ELR (cell line): ENCODE results near the gene UNCX.

ENCODE experiments used
- DNase-seq: peaks from one replicate; pipeline ENCODE4 v3.0.0-alpha.2; 2015; ENCODE audit warnings: low read depth

UNCX gene

DNA sequence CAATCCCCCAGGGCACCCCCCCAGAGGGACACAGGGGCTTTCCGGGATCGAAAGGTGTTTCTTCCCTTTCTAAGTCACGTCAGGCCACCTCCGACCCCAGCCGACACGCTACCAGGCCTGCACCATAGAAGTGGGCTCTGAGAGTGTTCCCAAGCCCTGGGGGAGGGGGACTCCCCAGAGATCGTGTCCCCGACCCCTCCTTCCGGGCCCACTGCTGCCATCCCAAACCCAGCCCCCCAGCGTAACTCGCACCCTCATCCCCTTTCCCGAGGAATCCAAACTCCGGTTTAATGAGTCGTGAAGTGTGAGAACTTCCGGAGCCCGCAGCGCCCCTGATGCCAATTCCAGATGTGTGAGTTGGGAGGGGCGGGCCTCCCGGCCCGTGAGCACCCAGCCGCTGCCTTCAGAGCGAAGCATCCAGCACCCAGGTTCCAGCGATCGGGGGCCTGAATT is 11.3 kb downstream of the UNCX start:
- DNase-seq, result no peak

DNA sequence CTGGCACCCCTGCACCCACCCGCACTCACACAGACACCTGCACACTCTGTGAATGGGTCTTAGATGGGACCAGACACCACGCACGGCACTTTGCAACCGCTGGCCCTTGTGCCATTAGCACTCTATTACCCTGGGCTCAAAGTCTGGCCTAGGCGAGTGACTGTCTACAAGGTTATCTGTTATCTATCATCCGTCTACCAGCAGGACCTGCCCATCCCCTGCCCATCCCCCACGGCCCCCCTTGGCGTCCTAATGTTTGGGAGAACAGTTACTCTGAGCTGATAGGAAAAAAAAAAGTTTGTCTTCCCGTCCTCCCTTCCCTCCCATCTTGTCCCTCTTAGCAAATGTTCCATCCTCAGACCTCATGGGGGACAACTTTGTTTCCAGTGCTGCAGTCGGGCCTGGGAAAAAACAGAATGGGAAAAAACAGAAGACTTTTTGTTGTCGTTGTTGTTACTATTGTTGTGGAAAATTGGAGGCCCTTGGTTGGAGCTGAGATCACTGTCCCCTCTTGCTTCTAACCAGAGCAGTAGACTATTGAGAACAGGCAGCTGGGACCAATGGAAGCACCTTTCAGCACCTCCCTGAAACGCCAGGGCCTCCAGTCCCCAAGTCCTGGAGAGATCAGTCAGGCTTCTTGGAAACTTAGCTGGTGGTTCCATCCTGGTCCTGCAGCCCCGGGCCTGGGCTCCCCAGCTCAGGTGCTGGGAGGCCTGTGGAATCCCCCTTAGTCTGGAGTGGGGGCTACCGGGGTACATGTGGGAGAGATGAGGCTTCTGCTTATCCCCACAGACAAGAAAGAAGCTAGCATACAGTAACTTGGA is 12.2 kb downstream of the UNCX start:
- no peak for DNase-seq

DNA sequence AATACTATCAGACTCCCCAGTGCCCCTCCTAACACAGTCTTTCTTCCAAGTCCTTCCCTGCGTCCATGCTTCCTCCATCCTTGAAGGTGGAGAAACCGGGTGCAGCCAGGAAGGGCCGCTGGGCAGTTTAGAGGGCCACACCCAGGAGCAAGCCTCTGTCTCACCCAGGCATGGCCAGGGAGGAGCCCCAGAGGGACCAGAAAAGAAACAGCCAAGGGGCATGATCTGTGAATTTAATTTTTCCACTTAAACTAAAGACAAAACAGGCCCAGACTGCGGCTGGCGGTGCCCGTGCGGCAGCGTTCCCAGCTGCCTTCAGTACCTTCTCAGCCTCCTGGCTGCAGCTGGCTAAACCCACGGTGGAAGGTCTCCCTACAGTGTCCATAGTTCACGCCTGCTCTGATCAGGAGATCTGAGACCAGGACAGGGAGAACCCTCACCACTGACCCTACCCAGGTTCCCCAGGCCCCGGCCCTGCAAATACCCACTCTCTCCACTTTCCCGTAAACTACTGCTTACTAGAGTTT is 12.9 kb downstream of the UNCX start:
- DNase-seq, result no peak

DNA sequence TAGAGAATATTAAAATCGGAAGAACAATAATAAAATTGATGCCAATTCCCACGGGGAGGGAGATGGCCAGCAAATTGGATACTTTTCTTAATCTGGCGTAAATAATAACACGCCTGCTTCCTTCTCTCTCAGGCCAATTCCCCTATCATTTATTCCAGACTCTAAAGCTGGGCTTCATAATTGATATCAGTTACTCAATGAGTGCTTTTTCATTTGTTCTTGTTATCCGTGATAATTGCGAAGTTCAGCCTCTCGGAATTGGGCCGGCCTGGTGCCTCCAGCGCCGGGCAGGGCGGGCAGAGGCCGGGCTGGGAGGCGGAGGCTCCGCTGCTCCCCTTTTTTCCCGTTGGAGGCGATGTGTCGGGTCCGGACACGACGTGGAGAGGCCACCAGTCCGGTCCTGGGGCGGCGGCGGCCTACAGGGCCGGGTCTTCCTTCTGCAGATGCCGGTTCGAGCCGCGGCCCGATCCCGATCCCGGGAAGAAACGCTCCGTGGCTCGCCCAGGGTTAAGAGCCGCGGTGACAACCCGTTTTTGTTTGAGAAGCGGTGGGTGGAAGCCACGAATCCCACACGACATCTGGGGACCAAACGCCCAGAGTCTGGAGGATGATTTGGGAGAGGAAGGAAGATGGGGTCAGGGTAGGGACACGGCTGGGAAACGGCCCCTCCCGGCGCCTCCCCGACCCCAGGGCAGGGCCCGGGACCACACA is 13.6 kb downstream of the UNCX start:
- DNase-seq, result no peak

DNA sequence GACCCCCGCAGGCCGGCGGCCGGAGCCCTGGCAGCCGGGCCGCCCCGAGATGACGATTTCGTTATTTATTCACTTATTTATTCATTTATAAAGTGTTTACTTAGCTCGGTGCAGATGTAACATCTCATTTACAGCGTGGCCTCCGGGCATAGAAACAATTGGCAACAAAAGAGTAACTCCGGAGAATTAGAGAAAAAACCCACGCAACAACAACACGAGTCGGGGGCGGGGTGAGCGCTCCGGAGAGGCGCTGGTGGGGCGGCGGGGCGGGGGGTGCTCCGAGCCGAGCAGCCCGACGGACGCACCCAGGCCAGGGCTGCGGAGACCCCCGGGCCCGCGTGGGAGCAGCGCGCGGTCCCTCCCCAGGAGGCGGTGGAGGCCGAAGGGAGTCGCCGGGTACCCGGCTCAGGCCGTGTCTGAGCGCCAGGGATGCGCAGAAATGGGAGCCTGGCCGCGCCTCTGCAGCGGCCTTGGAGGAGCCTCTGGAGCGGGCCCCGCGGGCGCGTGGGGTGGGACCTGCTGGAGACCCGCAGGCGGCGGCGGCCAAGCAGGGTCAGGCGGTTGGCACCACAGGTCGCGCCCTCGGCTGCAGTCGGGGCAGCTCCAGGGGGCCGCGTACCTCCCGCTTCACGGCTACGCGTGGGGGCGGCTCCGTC is 14.3 kb downstream of the UNCX start:
- DNase-seq, result no peak

DNA sequence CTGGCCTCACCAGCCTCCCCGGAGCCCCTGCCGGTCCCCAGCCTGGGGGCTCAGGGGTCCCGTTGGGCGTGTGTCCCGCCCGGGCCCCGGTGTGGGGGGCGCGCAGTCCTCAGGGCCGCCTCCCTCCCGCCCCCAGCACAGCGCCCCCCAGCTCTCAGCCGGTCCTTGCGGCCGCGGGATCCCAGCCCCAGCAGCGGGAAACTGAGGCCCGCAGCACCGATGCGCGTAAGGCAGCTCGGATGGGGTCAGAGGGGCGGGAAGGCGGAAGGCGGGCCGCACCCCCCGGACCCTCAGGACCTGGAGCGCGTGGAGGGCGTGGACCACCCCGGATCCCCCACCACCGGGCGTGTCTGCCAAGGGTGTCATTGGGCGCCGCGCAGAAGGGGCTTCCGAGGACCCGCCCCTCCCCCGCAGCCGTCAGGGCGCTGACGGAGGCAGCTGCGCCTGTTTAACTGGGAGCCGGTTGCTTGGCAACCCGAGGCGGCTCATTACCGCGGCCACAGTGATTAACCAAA is 14.9 kb downstream of the UNCX start:
- DNase-seq, result no peak

DNA sequence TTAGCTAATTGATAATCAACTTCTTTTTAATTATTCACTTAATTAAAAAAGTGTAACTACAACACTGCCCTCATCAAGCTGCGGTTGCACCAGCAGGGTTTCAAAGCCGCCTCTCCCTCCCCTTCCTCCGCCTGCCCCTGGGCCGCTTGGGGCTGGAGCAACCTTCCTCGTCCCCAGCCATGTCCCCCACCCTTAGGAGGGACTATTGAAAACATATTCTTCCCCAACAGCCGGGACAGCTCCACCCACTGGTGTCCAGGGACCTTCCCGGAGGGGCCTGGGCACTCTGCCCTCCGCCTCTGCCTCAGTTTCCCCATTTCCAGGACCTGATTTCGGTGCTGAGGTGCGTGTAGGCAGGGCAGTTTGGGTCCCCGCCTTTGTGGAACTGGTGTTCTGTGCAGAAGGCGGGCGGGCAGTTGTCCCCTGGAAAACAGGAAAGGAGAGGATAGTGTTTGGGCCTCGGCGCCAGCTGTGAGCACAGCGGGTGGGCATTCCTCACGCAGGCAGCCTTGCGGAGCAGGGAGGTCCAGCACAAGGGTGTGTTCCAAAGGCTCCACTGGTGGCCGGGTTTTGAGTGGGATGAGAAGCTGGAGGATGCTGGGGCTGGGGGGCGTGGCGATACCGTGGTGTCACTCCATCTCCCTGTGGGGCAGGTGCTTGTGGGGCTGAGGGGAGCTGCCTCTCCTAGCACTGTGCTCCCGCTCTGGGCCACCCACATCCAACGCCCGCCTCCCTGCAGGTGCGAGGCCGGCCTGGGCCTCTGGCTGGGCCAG is 15.7 kb downstream of the UNCX start:
- DNase-seq, result no peak

DNA sequence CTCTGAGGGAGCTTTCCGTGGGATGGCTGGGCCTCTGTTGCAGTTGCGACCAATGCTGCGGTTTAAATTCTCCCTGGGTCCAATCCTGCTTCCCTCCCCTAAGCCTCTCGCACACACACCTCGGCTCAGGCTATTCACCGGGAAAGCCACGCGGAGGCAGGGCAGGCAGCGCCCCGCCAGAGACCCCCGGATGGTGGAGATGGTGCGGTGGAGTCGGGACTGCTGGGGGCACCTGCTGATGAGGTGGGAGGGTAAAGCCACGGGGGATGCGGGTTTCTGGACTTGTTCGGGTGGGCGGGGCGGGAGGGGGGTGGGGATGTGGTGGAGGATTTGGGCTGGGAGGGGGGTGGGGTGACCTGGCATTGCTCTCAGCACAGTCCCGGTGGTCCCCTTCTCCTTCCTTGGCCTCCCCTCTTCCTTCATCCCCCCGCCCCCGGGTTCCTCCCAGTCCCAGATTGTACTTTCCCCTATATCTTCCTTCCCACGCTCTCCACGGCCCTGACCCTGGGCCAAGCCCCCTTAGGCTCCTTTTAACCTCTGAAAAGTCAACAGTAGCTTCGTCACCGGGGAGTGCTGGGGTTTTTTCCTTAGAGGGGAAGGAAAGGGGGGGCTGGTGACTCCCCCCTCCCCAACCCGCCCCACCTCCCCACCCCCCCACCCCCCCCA is 16.4 kb downstream of the UNCX start:
- no peak for DNase-seq

DNA sequence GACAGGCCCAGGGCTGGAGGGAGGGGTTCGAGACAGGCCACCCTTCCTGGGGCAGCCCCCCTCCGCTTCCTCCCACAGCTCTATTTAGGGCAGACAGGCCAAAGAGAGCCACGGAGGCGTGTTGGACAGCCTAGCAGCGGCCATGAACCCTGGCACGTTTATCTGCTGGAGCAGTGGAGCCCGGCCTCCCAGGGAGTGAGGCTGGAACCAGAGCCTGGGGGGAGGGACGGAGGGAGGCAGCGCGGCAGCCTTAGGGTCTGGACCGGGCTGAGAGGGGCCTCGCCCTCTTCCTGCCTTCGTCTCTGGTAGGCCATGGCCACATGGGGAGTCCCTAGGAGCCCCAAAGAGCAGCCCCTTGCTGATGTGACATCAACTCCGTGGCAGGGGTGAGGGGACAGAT is 17.1 kb downstream of the UNCX start:
- no peak for DNase-seq

DNA sequence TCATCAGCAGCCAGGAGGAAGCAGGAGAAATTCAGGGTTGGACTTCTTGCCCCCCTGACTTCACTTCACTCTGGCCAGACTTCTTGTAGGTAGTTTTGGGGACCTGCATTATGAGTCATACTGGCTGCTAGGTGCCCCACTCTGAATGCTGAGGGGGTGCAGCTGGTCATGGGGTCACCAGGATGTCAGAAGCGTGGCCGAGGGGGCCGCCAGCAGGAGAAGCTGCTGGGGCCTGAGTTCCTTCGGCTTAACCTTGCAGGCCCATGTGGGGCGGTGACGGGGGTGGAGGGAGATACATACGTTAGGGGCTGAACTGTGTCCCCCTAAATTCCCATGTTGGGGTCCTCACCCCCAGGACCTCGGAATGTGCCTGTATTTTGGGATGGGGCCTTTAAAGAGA is 18.2 kb downstream of the UNCX start:
- no peak for DNase-seq

DNA sequence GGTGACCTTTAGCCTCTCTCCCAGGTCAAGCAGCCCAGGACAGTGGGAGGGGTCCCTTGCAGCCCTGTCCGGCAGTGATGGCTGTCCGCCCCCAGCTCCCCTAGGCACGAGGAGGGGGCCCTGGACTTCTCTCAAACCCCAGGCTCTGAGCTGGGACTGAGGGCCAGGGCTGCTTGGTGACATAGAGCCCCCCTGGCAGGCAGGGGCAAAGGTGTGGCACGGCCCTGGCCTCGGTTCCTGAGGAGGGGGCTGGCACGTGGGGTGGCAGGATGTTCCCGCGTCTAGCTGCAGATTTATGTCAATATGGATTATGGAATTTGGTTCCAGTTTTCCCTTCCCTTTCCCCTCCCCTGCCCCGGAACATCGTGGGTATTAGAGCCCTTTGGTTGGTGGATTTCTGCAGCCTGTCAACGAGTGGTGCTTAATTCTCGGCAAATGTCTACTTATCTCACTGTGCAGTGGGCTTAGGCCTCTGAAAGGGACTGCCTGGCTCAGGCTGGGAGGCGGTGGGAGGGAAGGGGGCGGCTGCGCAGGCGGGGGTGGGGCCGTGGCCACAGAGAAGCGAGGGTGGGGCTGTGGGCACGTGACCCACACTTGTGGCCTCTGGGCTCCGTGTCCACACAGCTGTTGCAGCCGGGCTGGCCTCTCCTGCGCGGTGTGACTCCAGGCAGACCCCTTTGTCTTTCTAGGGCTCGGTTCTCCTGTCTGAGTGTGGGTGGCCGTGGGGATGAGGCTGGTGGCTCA is 19.3 kb downstream of the UNCX start:
- no peak for DNase-seq

DNA sequence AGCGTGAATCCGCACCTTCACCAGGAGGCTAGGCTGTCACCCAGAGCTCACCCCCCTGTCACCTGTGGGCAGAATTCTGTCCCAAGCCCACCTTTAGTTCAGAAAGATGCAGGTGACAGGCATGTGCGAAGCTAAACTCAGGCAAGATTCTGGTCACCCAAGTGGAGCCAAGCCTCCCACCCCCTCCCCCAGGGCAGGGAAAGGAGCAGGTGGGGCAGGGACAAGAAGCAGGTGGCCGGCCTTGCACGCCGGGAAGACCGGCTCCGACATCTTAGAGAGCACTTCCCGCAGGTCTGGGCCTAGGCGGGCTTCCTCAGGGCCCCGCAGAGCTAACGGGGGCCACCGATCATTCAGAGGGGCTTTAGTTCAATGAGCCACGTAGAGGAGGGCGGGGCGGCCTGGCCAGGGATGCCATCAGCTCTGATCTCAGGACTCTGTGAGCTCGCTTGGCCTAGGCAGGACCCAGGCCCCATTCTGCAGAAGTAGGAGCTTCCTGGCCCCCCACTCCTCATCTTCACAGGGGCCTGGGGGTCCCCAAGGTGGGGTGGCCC is 19.9 kb downstream of the UNCX start:
- DNase-seq, result no peak

DNA sequence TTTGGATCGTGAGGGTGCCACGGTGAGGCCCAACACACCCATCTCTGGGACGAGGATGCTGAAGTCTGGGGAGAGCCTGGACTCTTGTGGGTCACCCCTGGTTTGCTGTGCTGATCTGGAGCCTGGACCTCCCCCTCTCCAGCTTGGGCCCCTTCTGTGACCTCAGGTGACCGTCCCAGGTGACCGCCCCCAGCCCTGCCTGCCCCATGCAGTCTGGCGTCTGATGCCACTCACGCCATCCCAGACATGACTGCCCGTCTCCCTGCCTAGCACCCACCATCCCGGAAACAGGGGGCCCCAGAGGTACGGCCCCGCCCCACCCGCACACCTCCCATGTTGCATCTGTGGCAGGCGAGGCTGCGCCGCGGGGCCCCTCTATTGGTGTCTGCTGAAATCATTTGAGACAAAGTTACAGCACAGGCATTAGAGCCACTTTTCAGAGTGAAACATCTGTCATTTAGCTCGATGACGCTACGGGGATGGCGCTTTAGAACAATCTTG is 21.1 kb downstream of the UNCX start:
- no peak for DNase-seq

DNA sequence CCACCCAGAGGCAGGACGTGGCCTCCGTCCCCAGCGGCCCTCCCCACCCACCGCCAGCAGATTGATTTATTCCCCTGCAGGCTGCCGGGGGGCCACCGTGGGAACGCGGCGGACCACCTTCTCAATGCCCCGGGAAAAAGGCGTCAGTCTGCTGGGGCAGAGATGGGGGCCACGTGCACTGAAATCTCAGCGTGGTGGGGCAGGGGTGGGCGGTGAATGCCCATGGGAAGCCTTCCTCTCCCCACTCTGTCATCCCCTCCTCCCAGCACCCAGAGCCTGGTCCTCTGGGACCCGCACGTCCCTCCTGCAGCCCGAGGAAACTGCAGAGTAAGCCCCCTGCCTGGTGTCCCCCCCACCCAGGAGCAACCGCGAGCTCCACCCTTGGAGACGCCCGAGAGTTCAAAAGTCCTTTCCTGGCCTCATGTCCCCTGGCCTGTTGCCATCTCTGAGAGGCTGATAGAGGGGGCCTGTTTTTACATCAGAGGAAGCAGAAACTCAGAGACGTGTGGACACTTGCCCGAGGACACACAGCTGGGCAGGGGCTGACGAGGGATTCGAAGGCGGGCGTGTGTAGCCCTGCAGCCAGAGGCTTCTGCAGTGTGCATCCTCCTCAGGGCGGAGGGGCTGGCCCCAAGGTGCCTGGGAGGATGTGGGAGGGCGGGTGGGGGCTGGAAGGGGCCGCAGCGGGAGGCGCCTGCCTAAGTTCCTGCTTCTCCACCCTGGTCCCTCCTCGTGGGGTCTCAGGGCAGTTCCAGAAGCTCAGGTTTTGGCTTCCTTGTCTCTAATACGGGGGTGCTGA is 21.8 kb downstream of the UNCX start:
- DNase-seq, result no peak

DNA sequence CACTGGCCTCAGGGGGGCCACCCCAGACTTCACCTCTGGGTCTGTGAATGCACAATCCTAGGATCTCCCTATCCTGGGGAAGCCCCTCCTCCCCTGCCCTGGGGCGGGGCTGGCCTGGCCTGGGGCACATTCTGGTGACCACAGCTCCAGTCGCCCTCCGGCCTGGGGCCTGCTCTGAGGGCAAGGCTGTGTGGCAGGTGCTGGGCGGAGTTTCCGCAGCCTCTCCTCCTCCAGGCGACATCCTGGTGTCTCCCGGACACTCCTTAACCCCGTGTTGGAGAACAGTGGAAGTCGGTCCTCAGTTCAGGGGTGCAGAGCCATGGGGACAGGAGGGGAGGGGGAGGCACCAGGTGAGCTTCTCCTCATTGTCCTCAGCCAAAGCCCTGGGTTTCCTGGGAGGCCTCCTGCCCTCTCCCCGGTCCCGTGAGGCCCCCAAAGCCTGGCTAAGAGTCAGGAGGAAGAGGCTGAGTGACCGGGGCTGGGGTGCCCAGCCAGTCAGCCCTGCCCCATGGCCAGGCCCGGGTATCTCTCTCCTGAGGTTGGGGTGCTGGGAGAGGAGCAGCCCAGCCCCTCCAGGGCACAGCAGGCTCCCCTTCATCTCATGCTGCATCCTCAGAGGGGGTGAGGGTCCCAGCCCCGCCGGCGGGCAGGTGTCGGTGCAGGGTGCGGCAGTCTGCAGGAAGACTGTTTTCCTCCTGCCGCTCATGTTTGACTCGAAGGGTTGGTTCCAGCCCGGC is 22.6 kb downstream of the UNCX start:
- no peak for DNase-seq

DNA sequence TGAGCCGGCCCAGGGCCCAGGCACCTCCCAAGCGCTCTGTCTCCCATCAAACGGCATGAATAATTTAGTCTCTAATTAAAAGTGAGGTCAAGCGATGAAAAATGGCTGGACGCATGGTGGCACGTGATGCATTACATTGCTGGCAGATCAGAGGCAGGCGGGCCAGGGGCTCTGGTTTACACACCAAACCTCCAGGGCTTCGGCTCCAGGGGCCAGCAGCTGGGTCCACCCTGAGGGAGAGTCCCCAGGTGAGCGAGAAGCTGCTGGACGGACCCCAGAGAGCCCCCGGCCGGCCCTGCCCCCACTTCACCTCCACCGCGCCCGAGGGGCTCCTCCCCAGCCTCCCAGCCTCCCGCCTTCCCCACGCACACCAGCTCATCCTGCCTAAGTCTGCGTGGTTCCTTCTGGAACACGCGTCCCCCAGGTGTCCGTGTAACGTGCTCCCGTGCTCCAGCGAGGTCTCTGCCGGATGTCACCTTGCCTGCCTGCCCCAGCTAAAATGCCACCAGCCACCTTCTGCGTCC is 23.2 kb downstream of the UNCX start:
- no peak for DNase-seq

DNA sequence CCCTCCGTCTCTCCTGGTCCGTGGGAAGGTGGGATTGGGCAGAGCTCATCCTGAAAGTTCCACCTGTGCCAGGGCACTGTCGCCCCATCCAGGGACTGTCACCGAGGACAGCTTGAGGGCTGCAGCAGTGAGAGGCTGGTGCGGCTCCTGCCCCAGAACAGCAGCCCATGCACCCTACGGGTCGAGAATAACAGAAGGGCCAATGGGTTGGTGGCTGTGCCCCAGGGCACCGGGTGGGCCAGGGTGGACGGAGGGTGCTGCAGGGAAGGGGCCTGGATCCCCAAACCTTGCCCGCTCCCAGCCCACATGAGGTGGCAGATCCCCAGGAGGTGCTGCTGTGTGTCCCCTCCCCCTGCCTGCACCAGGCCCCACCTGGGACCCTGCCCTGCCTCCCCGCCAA is 23.9 kb downstream of the UNCX start:
- no peak for DNase-seq

DNA sequence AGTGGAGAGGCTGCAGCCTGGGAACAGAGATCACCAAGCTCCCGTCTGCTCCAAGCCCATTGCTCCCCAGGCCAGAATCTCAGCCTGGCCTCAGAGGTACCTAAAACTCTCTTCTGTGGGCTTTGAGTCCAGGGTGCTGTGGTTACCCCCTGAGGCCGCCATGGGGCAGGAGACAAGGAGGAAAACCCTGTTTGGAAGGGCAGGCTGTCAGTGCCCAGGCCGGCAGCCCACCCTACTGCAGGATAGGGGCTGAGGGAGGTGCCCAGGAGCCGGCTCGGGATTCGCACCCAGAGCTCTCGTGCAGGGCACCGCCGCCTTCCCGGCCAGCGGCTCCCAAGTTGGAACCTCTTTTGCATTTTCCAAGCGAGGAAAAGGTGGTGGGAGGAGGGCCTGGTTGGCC is 24.5 kb downstream of the UNCX start:
- no peak for DNase-seq
